HS-27A (cell line): ENCODE measurements around the gene FGL2.
"Not testable (repeated sequence)": the region's sequence is repeated elsewhere in the genome, so short reads cannot be mapped to it uniquely, and the experiment has no call there.

Experiments
- DNase-seq: peaks from one replicate; pipeline ENCODE4 v3.0.0-alpha.2; 2012; ENCODE audit warnings: low read depth, missing footprints

The FGL2 gene

GRCh38 chr7:77216181-77216845 lies 16.7 kb upstream of the FGL2 start:
- DNase-seq = no peak

DNA sequence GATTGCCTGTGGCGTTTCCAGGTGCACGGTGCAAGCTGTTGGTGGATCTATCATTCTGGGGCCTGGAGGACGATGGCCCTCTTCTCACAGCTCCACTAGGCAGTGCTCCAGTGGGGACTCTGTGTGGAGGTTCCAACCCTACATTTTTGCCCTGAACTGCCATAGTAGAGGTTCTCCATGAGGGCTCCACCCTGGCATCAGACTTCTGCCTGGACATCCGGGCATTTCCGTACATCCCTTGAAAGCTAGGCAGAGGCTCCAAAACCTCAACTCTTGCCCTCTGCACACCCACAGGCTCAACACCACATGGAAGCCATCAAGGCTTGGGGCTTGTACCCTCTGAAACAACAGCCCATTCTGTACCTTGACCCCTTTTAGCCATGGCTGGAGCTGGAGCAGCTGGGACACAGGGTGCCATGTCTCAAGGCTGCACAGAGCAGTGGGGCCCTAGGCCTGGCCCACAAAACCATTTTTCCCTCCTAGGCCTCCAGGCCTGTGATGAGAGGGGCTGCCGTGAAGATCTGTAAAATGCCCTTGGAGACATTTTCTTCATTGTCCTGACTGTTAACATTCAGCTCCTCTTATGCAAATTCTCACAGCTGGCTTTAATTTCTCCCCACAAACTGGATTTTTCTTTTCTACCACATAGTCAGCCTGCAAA lies 10.0 kb upstream of the FGL2 start:
- DNase-seq = no peak

- DNase-seq = no peak
Measured at GRCh38 chr7:77208416-77208815, 8.8 kb upstream of the FGL2 start.

- no peak for DNase-seq
Measured at GRCh38 chr7:77205706-77206105, 6.1 kb upstream of the FGL2 start.

DNA sequence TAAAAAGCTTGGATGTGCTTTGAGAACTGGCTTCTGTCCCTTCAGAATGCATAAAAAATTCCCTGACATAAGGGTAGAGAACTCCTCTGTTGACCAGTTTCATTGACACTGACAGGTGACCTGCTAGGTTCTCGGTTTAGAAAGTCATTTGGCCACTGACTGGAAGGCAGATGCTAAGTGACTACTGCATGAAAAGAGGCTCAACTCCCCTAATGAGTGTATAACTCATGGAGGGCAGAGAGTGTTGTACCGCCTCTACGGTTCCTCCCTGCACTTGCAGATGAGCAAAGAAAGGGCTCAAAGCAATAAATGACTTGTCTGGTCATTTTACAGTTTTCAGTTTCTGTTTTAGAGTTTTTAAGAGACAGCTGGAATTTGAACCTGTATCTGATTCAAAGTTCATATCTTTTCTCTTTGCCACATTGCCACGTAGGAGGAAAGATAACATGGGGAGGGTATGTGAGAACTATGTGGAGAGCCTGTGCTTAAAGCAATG lies 2.9 kb upstream of the FGL2 start:
- no peak for DNase-seq

DNA sequence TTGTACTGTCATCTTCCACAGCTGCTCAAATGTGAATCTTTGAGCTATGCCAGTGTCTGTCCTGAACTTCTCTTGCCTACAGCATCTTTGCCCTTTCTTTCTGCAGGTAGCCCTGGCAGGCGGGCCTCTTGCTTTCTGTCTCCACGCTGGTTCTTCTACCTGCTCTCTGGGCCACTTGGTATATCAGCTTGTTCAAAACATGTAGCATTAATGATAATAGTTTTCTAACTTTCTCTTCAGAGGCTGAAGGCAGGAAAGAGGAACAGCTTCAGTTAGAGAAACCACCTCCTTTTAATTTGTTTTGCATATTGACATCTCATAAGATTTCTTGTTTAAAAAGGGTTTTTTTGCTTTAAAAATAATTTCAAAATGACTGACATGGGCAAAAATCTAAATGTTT lies 923 bp upstream of the FGL2 start:
- no peak for DNase-seq

DNA sequence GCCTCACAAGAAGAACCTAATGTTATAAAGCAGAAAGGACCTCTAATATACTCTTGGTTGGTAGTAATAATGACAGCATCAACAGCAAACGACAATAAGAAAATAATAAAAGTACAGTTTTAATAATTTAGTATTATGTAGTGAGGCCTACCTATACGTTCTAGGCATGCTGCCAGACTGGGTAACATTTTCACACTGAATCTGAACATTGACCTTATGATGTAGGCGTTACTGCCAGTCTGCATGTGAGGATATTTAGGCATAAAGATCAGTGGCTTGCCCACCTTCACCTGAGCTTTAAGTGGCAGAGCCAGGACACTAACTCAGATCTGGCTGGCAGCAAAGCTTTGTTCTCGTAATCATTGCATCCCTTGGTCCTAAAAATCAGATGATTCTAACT lies 2.5 kb downstream of the FGL2 start:
- DNase-seq = no peak

GRCh38 chr7:77188731-77189437 lies 10.7 kb downstream of the FGL2 start:
- DNase-seq = no peak

DNA sequence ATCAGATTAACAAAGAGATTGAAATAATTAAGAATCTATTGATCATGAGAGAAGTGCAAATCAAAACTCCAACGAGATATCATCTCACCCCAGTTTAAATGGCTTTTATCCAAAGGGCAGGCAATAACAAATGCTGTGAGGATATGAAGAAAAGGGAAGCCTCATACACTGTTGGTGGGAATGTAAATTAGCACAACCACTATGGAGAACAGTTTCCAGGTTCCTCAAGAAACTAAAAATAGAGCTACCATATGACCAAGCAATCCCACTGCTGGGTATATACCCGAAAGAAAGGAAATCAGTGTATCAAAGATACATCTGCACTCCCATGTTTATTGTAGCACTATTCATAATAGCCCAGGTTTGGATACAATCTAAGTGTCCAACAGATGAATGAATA lies 13.8 kb downstream of the FGL2 start:
- DNase-seq = no peak

DNA sequence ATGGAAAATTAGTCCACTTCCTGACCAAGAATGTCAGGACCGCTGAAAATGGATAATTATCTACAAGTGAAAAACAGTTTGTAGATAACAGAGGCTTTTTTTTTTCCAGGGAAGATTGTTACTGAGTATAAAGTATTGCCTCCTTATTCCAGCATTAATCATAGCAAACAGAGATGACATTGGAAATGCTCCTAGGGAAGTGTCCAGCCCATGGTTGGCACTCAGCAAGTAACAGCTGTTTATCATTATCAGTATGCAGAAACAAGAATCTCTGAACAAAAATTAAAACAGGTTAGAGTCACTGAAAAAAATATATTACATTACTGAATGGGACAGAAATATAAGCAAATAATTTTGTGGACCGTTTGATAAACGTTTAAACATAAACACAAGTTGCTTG lies 14.6 kb downstream of the FGL2 start:
- DNase-seq = no peak

DNA sequence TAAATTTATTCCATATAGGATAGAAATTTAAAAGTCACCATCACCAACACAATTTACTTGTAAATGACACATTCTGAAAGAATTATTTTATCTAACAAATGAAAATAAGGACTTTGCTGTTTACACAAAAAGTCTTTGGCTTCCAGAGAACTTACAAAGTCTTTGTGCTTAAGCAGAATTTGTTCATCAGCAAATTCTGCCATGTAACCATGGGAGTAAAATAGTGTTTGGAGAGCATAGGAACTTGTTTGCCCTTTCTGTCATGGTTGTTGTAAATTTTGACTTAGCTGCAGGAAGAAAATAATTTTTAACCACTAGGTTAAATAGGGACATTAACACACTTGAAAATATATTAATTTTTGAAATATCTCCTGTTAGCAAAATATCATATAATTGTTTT lies 15.2 kb downstream of the FGL2 start:
- no peak for DNase-seq

GRCh38 chr7:77182261-77182660 lies 17.4 kb downstream of the FGL2 start:
- DNase-seq = no peak

DNA sequence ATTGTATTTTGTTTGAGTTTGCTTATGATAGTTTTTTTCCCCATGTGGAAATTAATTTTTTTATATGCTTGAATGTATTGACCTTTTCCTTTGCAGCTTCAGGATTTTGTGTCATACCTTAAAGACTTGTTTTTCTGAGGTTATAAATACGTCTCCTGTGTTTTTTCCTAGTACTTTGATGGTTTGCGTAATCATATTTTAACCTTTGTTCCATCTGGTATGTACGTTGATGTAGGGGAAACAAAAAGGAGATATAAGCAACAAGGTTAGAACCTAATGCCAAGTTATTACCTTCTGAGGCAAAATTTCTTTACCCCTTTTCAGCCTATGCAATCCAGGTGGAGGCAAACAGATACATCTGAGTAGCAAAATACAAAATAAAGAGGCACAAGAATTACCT lies 17.9 kb downstream of the FGL2 start:
- DNase-seq = no peak

- no peak for DNase-seq
Measured at GRCh38 chr7:77181015-77181595, 18.5 kb downstream of the FGL2 start.

DNA sequence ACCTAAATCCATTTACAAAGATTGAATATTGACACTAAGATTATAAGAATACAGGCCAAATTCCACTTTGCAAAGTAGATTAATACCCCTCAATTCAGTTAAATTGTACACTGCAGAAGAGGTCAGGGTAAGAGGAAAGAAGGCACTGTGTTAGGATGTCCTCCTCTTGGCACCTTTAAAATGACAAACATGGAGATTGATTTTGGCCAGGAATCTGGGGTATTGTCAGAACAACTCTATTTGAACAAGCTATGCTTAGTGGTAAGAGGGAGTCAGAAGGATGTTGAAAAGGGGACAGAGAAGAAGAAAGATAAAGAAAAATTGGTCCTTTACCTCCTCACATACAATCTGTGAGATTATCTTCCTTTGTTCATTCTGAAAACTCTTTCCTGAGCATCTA lies 21.6 kb downstream of the FGL2 start:
- DNase-seq = not testable (repeated sequence)

DNA sequence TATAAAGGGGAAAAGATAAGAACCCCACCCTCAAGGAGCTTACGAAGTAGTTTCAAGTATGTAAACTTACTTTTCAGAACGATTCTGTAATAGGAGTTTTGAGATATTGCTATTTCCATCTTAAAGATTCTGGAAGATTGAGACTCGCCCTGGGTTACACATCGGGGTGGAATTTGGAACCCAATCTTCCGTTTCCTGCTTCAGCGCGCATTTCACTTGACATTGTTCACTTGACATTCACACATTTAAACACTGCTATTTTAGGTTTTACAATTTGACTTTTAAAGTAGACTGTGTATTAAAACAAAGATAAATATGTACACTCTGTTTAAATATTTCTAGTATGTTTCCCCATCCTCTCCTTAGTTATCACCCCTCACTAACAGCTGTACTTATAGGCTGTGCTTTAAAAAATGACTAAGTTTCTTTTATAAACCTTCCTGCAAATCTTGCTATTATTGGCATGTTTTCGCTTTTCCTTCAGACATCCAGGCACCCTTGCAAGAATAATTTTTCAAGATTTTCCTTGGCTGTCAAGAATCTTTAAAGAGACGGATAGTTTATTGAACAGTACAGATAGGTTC lies 22.2 kb downstream of the FGL2 start:
- DNase-seq = not testable (repeated sequence)

- not testable (repeated sequence) for DNase-seq
Measured at GRCh38 chr7:77175274-77175800, 24.3 kb downstream of the FGL2 start.

DNA sequence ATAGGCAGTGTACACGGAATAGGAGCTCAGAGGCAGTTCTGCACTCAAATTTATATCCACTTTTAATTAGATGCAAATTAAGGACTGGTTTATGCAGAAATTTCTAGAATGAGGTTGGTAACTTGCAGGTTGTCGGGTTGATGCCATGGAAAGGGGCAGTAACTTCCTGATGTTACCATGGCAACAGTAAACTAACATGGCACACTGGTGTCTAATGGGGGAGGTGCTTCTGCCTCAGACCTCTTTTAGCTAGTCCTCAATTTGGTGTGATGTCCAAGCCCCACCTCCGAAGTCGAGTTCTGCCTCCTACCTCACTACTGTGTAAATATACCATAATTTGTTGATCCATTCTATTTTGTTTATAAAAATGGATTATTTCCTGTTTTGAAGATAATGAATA lies 25.2 kb downstream of the FGL2 start:
- DNase-seq = not testable (repeated sequence)

- not testable (repeated sequence) for DNase-seq
Measured at GRCh38 chr7:77172437-77173172, 27.0 kb downstream of the FGL2 start.

DNA sequence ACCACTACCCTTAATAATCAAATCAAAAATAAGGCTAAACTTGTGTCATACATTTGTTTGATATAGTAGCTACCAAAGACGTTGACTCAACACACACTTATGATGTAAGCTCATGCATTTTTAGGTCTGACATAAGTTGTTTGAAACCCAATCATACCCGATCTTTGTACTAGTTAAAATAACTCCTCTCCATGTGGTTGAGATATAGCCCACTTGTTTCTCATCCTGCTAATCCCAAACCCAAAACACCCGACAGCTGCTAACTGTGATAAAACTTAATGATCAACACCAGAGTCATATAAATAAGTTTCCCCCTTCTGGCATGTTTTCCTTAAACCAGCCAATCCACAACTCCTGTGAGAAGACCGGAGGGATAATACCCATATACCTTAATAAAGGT lies 28.5 kb downstream of the FGL2 start:
- DNase-seq = not testable (repeated sequence)

DNA sequence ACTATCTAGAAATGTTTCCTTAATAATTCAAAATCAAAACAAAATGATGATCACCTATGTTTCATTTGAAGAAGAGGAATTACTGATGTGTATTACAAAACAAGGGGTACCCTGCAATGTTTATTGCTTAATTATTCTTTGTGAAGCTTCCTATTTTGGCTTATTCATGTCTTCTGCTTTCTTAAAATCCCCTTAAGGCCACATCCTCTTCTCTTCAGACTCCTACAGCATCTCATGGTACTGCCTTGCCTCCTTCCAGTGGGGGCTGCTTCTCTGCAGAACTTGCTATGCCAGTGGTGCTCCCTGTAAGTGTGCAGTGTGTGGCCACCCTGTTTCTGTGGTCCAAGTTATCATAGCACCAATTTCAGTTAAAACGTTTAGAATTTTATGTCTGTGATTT lies 42.2 kb downstream of the FGL2 start:
- DNase-seq = no peak
